ENCODE results near the gene COBL. TPM values are rescaled to one million over a fixed set of nuclear protein-coding genes. Genes with fewer than 3 reads are reported as not detected.
A peak's percentile ranks its signal among the peaks of the same experiment; 100 is the strongest.

Gene COBL
- total RNA-seq, 4 donors from 2014 or later, result under 0.01 to 7.7 (median 2.6) TPM

DNA sequence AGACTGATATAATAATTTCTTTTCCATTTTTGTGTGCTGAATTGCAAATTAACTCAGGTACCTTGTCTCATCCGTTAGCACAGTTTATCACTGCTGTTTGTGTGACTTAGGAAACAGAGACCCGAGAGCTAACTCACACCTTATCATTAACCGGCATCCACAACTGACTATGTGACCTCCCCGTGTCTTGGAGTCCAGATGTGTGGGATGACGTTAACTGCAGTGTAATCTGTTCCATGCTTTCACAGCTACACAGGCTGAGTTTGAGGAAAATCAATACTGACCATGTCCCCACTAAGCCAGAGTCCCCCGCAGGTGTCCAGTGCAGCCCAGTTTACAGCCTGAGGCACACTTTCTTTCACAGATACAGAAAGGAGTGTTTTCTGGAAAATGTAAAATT is 154.7 kb downstream of the COBL start:
- Histone ChIP-seq H3K9me3 (no peaks in the 10 kb centered on the region), H3K27me3 (no peaks in the 10 kb centered on the region), H3K27ac (no peak overlapping the region), H3K4me1 (no peaks in the 10 kb centered on the region), H3K36me3 (no peaks in the 10 kb centered on the region), H3K4me3 (no peak overlapping the region)
- no peak for TF ChIP-seq POLR2A (IDR thresholded peaks at IDR 0.05)
- TF ChIP-seq CTCF (IDR thresholded peaks at IDR 0.05), result no peak
- intact Hi-C loops (cut with DNase I; ENCODE audit: low total_unique reads), result no loop called here
- DNase-seq, result no peak

DNA sequence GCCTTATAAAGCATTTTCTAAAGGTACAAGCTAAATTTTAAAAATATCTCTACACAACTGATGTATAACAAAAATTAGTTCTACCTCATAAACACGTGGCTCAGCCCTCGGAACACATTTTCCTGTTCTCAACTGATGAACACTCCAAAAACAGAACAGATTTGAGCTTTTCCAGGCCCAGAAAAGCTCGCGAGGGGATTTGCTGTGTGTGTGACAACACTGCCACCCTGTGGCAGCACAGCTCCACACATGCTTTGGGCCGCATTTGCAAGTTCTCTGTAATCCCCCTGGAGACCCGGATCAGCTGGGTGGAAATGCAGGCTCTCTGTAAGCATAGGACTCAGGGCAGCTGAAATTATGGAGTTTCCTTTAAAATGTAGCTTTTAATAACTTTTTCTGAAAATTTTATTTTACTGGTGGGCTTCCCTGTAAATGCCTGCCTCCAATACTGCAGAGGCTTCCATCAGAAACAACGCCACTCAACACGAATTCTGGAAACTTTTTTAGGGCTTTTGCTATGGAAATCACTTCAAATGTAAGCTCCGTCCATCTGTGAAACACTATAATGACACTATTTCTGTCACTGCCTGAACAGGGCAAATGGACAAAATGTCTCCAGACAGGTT is 155.5 kb downstream of the COBL start:
- peak; percentile 52 to 61 for DNase-seq
- TF ChIP-seq POLR2A (IDR thresholded peaks at IDR 0.05) (no peak), CTCF (IDR thresholded peaks at IDR 0.05) (peak; percentile 79 to 92 (median 86))
- Histone ChIP-seq H3K36me3 (no peaks in the 10 kb centered on the region), H3K9me3 (no peaks in the 10 kb centered on the region), H3K27me3 (no peaks in the 10 kb centered on the region), H3K4me3 (no peak overlapping the region), H3K4me1 (no peaks in the 10 kb centered on the region), H3K27ac (no peak overlapping the region)
- intact Hi-C loops (cut with DNase I; ENCODE audit: low total_unique reads), result no loop called here

DNA sequence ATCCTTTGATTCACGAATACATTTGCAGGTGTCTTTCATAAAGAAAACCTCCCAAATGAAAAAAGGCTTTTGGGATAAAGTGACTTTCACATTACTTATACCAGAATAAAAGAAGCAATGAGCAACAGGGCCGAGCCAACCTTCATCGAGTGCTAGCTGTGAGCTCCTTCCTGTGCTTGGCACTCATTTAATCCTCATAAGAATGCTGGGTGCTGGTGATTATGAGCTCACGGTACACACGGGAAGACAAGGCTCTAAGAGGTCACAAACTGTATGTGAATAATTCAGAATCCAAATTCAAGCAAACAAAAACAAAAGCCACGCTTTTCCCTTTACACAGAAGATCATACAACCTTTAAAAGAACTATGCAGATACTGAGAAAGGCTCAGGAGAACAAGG is 156.2 kb downstream of the COBL start:
- Histone ChIP-seq H3K36me3 (no peaks in the 10 kb centered on the region), H3K27me3 (no peaks in the 10 kb centered on the region), H3K9me3 (no peaks in the 10 kb centered on the region), H3K4me1 (no peaks in the 10 kb centered on the region), H3K27ac (no peak overlapping the region), H3K4me3 (no peak overlapping the region)
- DNase-seq, result no peak
- TF ChIP-seq POLR2A (IDR thresholded peaks at IDR 0.05), result no peak
- no peak for TF ChIP-seq CTCF (IDR thresholded peaks at IDR 0.05)
- intact Hi-C loops (cut with DNase I; ENCODE audit: low total_unique reads), result no loop called here

- TF ChIP-seq CTCF (IDR thresholded peaks at IDR 0.05) (no peak), POLR2A (IDR thresholded peaks at IDR 0.05) (no peak)
- DNase-seq, result no peak
- Histone ChIP-seq H3K9me3 (no peaks in the 10 kb centered on the region), H3K36me3 (no peaks in the 10 kb centered on the region), H3K4me3 (no peak overlapping the region), H3K27ac (no peak overlapping the region), H3K27me3 (no peaks in the 10 kb centered on the region), H3K4me1 (no peaks in the 10 kb centered on the region)
- intact Hi-C loops (cut with DNase I; ENCODE audit: low total_unique reads), result no loop called here
Measured at GRCh38 chr7:51158742-51159445, 157.7 kb downstream of the COBL start.

- Histone ChIP-seq H3K9me3 (no peaks in the 10 kb centered on the region), H3K4me3 (no peak overlapping the region), H3K4me1 (no peaks in the 10 kb centered on the region), H3K36me3 (no peaks in the 10 kb centered on the region), H3K27me3 (no peaks in the 10 kb centered on the region), H3K27ac (no peak overlapping the region)
- intact Hi-C loops (cut with DNase I; ENCODE audit: low total_unique reads), result no loop called here
- no peak for TF ChIP-seq CTCF (IDR thresholded peaks at IDR 0.05)
- TF ChIP-seq POLR2A (IDR thresholded peaks at IDR 0.05), result no peak
- no peak for DNase-seq
Measured at GRCh38 chr7:51158211-51158610, 158.4 kb downstream of the COBL start.

Data from uterus (tissue), 4 donors.